CD14-positive monocyte (primary cell): ENCODE results near the gene NEUROD4. TPM values are rescaled to one million over a fixed set of nuclear protein-coding genes. Genes with fewer than 3 reads are reported as not detected.
"Not testable (repeated sequence)": the region's sequence is repeated elsewhere in the genome, so short reads cannot be mapped to it uniquely, and the experiment has no call there.

Experiments
- DNase-seq, 3 donors: peaks; one replicate each; pipeline ENCODE4 v3.0.0-alpha.2; 2011 to 2022
- H2AFZ ChIP-seq: 2 replicates; pipeline ENCODE4 v1.6.0; 2012; ENCODE audit warnings: mild to moderate bottlenecking, low read depth, low read length, inconsistent platforms; ENCODE audit not compliant: insufficient read depth, poor library complexity, severe bottlenecking
- H3K27ac ChIP-seq, 2 donors: 1 replicate in 1 of 2; 2 replicates in 1 of 2; pipeline ENCODE4 v1.5.1; 2012 to 2013; ENCODE audit warnings: low read length in 2 of 2, control low read depth in 1 of 2, inconsistent platforms in 1 of 2, low read depth in 1 of 2, mild to moderate bottlenecking in 1 of 2
- H3K27me3 ChIP-seq, 2 donors: one replicate each; pipeline versions ENCODE4 v1.6.0 to v1.6.1; 2011 to 2013; ENCODE audit warnings: low read length in 2 of 2; ENCODE audit not compliant: control insufficient read depth in 2 of 2, insufficient read depth in 2 of 2
- H3K36me3 ChIP-seq, 2 donors: replicated peaks in 1 of 2; 1 replicate in 1 of 2; 2 replicates in 1 of 2; pipeline versions ENCODE4 v1.5.1 to v1.6.1; 2012 to 2013; ENCODE audit warnings: low read length in 2 of 2, control low read depth in 1 of 2, inconsistent platforms in 1 of 2, mild to moderate bottlenecking in 1 of 2; ENCODE audit not compliant: insufficient read depth in 2 of 2, control insufficient read depth in 1 of 2
- H3K4me1 ChIP-seq, 2 donors: 1 replicate in 1 of 2; 2 replicates in 1 of 2; pipeline versions ENCODE4 v1.5.1 to v1.6.1; 2012 to 2013; ENCODE audit warnings: low read length in 2 of 2, control low read depth in 1 of 2, inconsistent platforms in 1 of 2, mild to moderate bottlenecking in 1 of 2, moderate library complexity in 1 of 2; ENCODE audit not compliant: insufficient read depth in 2 of 2, control insufficient read depth in 1 of 2
- H3K4me2 ChIP-seq: replicated peaks from 2 replicates; pipeline ENCODE3; 2012; ENCODE audit warnings: low read length, moderate library complexity, mild to moderate bottlenecking; ENCODE audit not compliant: poor library complexity, severe bottlenecking; ENCODE audit errors: extremely low read depth
- H3K4me3 ChIP-seq, 3 experiments: fragments of 200-600 bp in 1 of 3; sonication (generic) in 1 of 3; replicated peaks in 1 of 3; 1 replicate in 2 of 3; 2 replicates in 1 of 3; pipeline ENCODE4 v1.5.1; 2011 to 2013; ENCODE audit warnings: low read length in 3 of 3, mild to moderate bottlenecking in 3 of 3, control low read depth in 2 of 3, low read depth in 2 of 3, inconsistent platforms in 1 of 3, moderate library complexity in 1 of 3
- H3K79me2 ChIP-seq: 2 replicates; pipeline ENCODE4 v1.6.0; 2012; ENCODE audit warnings: mild to moderate bottlenecking, control low read depth, inconsistent platforms, low read length, moderate library complexity; ENCODE audit not compliant: insufficient read depth
- H3K9ac ChIP-seq: 2 replicates; pipeline ENCODE4 v1.6.0; 2017; ENCODE audit warnings: low read length, mild to moderate bottlenecking; ENCODE audit not compliant: insufficient read depth, poor library complexity, severe bottlenecking
- H3K9me3 ChIP-seq, 2 donors: replicated peaks in 1 of 2; 1 replicate in 1 of 2; 2 replicates in 1 of 2; pipeline versions ENCODE4 v1.5.1 to v1.6.1; 2012 to 2013; ENCODE audit warnings: low read length in 2 of 2, control low read depth in 1 of 2; ENCODE audit not compliant: control insufficient read depth in 1 of 2, insufficient read depth in 1 of 2
- H4K20me1 ChIP-seq: 2 replicates; pipeline ENCODE4 v1.6.0; 2012; ENCODE audit warnings: mild to moderate bottlenecking, low read length, control low read depth, moderate library complexity; ENCODE audit not compliant: insufficient read depth
- H3K27ac Mint-ChIP-seq, 7 donors: one replicate each; pipeline ENCODE4 v1.8.0; 2020; ENCODE audit warnings: mild to moderate bottlenecking in 7 of 7, mixed read lengths in 7 of 7, moderate library complexity in 6 of 7, inconsistent platforms in 2 of 7
- H3K27me3 Mint-ChIP-seq, 3 donors: one replicate each; pipeline ENCODE4 v1.8.0; 2021 to 2022; ENCODE audit warnings: low read depth in 3 of 3, mild to moderate bottlenecking in 3 of 3, mixed read lengths in 3 of 3, moderate library complexity in 3 of 3, inconsistent platforms in 1 of 3
- H3K36me3 Mint-ChIP-seq, 2 donors: one replicate each; pipeline ENCODE4 v1.8.0; 2020; ENCODE audit warnings: mixed read lengths in 2 of 2, inconsistent platforms in 1 of 2, mild to moderate bottlenecking in 1 of 2
- H3K4me1 Mint-ChIP-seq: one replicate; pipeline ENCODE4 v1.8.0; 2020; ENCODE audit warnings: mild to moderate bottlenecking, mixed read lengths
- H3K4me3 Mint-ChIP-seq, 2 donors: one replicate each; pipeline ENCODE4 v1.8.0; 2020; ENCODE audit warnings: mild to moderate bottlenecking in 2 of 2, mixed read lengths in 2 of 2, moderate library complexity in 1 of 2
- H3K9me3 Mint-ChIP-seq, 7 donors: one replicate each; pipeline ENCODE4 v1.8.0; 2020 to 2022; ENCODE audit warnings: mixed read lengths in 7 of 7, mild to moderate bottlenecking in 6 of 7, moderate library complexity in 6 of 7, inconsistent platforms in 2 of 7
- WGBS: methylation state at CpG from one replicate; pipeline ENCODE4 v1.1.5; 2013; ENCODE audit warnings: missing lambda C conversion rate; ENCODE audit not compliant: insufficient coverage; 5-methylcytosine and 5-hydroxymethylcytosine counted together
- intact Hi-C, 2 donors: fragments of 100-400 bp; cut with micrococcal nuclease; formaldehyde crosslinking; loops; one replicate each; pipeline versions ENCODE4 v1.15.0 to v1.15.1; 2023
- polyA plus RNA-seq, 3 donors: library from polyadenylated mRNA; depleted of rRNA in 1 of 3; unstranded in 2 of 3; stranded (reverse) in 1 of 3; fragments of 300-500 nt in 2 of 3; fragments of >200 nt in 1 of 3; fragmentation: Illumina TruSeq in 2 of 3; gene quantifications; 1 replicate in 2 of 3; 2 replicates in 1 of 3; pipeline ENCODE4 v1.2.3, GENCODE V29; 2012 to 2021
- TF ChIP-seq, protein P1 (sequence below): fragments of 200-600 bp; IDR thresholded peaks from one replicate; pipeline ENCODE4 v1.8.0; 2022; ENCODE audit warnings: antibody characterized with exemption, mild to moderate bottlenecking

Gene NEUROD4
- polyA plus RNA-seq, 3 donors, result not detected

GRCh38 chr12:54983536-54984101 is 36.2 kb upstream of the NEUROD4 start:
- Histone ChIP-seq H3K27ac (no peak overlapping the region), H3K9me3 (no peaks in the 10 kb centered on the region), H3K36me3 (no peaks in the 10 kb centered on the region), H3K27me3 (no peaks in the 10 kb centered on the region), H3K79me2 (no peaks in the 10 kb centered on the region), H4K20me1 (no peaks in the 10 kb centered on the region), H3K9ac (no peak overlapping the region), H3K4me1 (peaks cover 16 to 18% of the 10 kb centered on the region in 2 donors), H2AFZ (peak overlapping the region; percentile 66), H3K4me3 (peak overlapping the region in 1 of 3 experiments; percentile 51), H3K4me2 (peak overlapping the region; percentile 61)
- intact Hi-C loops, result no loop called here
- Mint-ChIP-seq H3K4me3 (peak overlapping the region in 1 of 2 donors; percentile 57), H3K27ac (peak overlapping the region in 2 of 7 donors; percentile 15 to 41), H3K27me3 (peaks cover 0 to 3% (median 2%) of the 10 kb centered on the region in 3 donors), H3K36me3 (peaks cover 0 to 2% of the 10 kb centered on the region in 2 donors), H3K9me3 (no peaks in the 10 kb centered on the region), H3K4me1 (peaks cover 36% of the 10 kb centered on the region)
- TF ChIP-seq, protein P1, sequence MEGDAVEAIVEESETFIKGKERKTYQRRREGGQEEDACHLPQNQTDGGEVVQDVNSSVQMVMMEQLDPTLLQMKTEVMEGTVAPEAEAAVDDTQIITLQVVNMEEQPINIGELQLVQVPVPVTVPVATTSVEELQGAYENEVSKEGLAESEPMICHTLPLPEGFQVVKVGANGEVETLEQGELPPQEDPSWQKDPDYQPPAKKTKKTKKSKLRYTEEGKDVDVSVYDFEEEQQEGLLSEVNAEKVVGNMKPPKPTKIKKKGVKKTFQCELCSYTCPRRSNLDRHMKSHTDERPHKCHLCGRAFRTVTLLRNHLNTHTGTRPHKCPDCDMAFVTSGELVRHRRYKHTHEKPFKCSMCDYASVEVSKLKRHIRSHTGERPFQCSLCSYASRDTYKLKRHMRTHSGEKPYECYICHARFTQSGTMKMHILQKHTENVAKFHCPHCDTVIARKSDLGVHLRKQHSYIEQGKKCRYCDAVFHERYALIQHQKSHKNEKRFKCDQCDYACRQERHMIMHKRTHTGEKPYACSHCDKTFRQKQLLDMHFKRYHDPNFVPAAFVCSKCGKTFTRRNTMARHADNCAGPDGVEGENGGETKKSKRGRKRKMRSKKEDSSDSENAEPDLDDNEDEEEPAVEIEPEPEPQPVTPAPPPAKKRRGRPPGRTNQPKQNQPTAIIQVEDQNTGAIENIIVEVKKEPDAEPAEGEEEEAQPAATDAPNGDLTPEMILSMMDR, result no peak
- WGBS, result 0% methylated on average over 1 of the region's 2 CpGs
- no peak for DNase-seq

DNA sequence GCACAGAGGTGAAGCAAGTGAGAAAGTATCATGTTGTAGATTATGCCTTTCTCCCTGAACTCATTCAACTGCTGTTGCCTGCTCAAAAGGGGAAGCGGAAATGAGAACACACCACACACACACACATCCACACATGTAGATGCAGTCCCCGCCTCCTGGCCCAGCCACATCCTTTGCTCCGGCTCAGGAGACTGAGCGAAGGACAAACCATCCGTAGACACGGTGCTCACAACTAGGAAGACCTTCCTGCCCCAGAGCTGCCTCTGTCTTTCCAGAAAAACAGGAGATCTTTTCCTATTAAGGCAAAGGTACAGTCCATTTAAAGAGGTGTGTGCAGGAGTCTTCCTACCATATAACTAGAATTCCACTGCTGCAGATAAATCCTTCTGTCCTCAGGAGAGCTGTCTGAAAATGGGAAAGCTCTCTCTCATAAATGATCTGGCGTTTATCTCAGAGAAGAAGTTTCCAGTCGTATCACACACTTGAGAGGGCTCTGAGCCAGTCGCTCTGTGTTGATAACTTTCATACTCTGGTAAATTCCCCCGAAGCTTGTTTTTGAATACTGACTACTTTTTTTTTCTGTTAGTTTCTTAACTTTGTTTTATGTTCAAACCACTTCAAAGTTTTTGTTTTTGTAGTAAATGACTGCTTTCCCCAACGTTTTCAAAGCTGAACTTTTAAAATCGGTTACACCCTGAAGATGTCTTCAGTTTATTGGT is 35.0 kb upstream of the NEUROD4 start, which contains the start of gene TESPA1:
TESPA1 (minus strand) TSS at position 105 of the 719 bp plus-strand sequence. CDS start 10,200 bp downstream, outside the sequence.
- intact Hi-C loops, result no loop called here
- Mint-ChIP-seq H3K4me3 (peak within 1 kb of the TSS; percentile 57 to 77), H3K9me3 (no peaks in the 10 kb centered on the region), H3K27ac (peak within 1 kb of the TSS in 6 of 7 donors; percentile 22 to 68 (median 53)), H3K36me3 (peaks cover 0 to 2% of the 10 kb centered on the region in 2 donors), H3K4me1 (peaks cover 34% of the 10 kb centered on the region), H3K27me3 (peaks cover 0 to 3% (median 2%) of the 10 kb centered on the region in 3 donors)
- Histone ChIP-seq H3K4me2 (peak within 1 kb of the TSS; percentile 61), H3K4me3 (peak within 1 kb of the TSS in 2 of 3 experiments; percentile 4 to 51), H3K9me3 (no peaks in the 10 kb centered on the region), H3K27ac (peak within 1 kb of the TSS in 1 of 2 donors; percentile 51), H4K20me1 (no peaks in the 10 kb centered on the region), H3K79me2 (no peaks in the 10 kb centered on the region), H2AFZ (peak within 1 kb of the TSS; percentile 66), H3K9ac (peak within 1 kb of the TSS; percentile 6), H3K4me1 (peaks cover 16 to 18% of the 10 kb centered on the region in 2 donors), H3K36me3 (no peaks in the 10 kb centered on the region), H3K27me3 (no peaks in the 10 kb centered on the region)
- WGBS, result 0% methylated on average over 3 of the region's 12 CpGs
- TF ChIP-seq, protein P1, result no peak
- peak; percentile 69 to 71 (median 71) for DNase-seq

GRCh38 chr12:54986773-54987172 is 33.0 kb upstream of the NEUROD4 start:
- H3K36me3 ChIP-seq, H3K9me3 ChIP-seq, H3K4me3 ChIP-seq, DNase-seq, H3K36me3 Mint-ChIP-seq, H2AFZ ChIP-seq, H3K4me2 ChIP-seq, H3K27me3 Mint-ChIP-seq, H3K9me3 Mint-ChIP-seq, intact Hi-C loops, H3K4me3 Mint-ChIP-seq, H3K9ac ChIP-seq, H3K27ac ChIP-seq, H3K27me3 ChIP-seq, H4K20me1 ChIP-seq, H3K27ac Mint-ChIP-seq, H3K79me2 ChIP-seq: not testable (repeated sequence)
- H3K4me1 ChIP-seq, result peaks cover 25 to 29% of the 10 kb centered on the region in 2 donors
- WGBS, result no CpG with 5 or more reads among the region's 3 CpGs
- H3K4me1 Mint-ChIP-seq, result peaks cover 43% of the 10 kb centered on the region
